SJSA1 (cell line): Measurements from ENCODE around the gene UBAP1L. TPM values are rescaled to one million over a fixed set of nuclear protein-coding genes. Genes with fewer than 3 reads are reported as not detected.
"Not testable (repeated sequence)": the region's sequence is repeated elsewhere in the genome, so short reads cannot be mapped to it uniquely, and the experiment has no call there.

Experiments
- DNase-seq, 2 experiments: peaks; one replicate each; pipeline ENCODE4 v3.0.0-alpha.2; 2015 to 2020; ENCODE audit warnings: low spot score in 2 of 2, low read depth in 1 of 2
- H3K27ac ChIP-seq: fragments of 250-450 bp; sonication (Bioruptor Pico); 2 replicates; pipeline ENCODE4 v1.5.1; 2020; ENCODE audit warnings: mild to moderate bottlenecking, moderate library complexity
- H3K27me3 ChIP-seq: fragments of 250-450 bp; sonication (Bioruptor Pico); replicated peaks from 2 replicates; pipeline ENCODE4 v1.5.1; 2020; ENCODE audit warnings: mild to moderate bottlenecking, moderate library complexity
- H3K36me3 ChIP-seq: fragments of 250-450 bp; sonication (Bioruptor Pico); 2 replicates; pipeline ENCODE4 v1.5.1; 2020; ENCODE audit warnings: mild to moderate bottlenecking
- H3K4me1 ChIP-seq: fragments of 250-450 bp; sonication (Bioruptor Pico); replicated peaks from 2 replicates; pipeline ENCODE4 v1.6.1; 2021; ENCODE audit warnings: mild to moderate bottlenecking
- H3K4me3 ChIP-seq: fragments of 250-450 bp; sonication (Bioruptor Pico); 2 replicates; pipeline ENCODE4 v1.5.1; 2020; ENCODE audit warnings: mild to moderate bottlenecking
- H3K9me3 ChIP-seq: fragments of 250-450 bp; sonication (Bioruptor Pico); replicated peaks from 2 replicates; pipeline ENCODE4 v1.5.1; 2020; ENCODE audit warnings: mild to moderate bottlenecking
- total RNA-seq: library from RNA; depleted of rRNA; stranded (reverse); fragments of >200 nt; shearing (Covaris generic); gene quantifications from 2 replicates; pipeline ENCODE4 v1.2.3, GENCODE V29; 2014

UBAP1L gene
- total RNA-seq, 1 experiment from 2014 or later: 0.87 TPM

DNA sequence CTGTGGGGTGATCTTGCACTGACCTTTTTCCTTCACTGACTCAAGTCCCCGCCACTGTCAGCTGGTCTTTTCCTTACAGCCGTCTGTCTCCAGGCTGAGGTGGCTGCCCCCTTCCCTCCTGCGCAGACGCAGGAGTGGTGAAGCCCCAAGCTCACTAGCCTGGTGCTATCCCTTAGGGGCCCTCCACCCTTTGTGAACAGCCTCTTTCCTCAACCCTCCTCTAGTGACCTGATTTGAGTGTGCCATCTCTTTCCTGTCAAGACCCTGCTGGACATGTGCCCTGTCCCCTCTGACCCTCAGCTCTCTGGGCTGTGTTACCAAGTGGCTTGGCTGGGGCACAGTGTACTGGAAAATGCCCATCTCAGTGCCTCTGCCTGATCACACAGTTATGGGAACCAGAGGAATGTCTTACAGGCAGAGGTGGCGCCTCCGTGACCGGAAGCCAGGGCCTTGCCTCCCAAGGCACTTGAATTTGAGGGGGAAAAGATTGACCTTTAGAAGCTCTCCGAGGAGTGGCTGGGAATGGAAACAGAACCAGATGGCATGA lies 29.7 kb downstream of the UBAP1L start:
- Histone ChIP-seq H3K36me3 (no peaks in the 10 kb centered on the region; the same call in 1 of the 2 replicates), H3K9me3 (no peaks in the 10 kb centered on the region), H3K4me1 (peaks cover 93% of the 10 kb centered on the region), H3K27ac (no peak overlapping the region), H3K27me3 (no peaks in the 10 kb centered on the region), H3K4me3 (no peak overlapping the region)
- no peak for DNase-seq

DNA sequence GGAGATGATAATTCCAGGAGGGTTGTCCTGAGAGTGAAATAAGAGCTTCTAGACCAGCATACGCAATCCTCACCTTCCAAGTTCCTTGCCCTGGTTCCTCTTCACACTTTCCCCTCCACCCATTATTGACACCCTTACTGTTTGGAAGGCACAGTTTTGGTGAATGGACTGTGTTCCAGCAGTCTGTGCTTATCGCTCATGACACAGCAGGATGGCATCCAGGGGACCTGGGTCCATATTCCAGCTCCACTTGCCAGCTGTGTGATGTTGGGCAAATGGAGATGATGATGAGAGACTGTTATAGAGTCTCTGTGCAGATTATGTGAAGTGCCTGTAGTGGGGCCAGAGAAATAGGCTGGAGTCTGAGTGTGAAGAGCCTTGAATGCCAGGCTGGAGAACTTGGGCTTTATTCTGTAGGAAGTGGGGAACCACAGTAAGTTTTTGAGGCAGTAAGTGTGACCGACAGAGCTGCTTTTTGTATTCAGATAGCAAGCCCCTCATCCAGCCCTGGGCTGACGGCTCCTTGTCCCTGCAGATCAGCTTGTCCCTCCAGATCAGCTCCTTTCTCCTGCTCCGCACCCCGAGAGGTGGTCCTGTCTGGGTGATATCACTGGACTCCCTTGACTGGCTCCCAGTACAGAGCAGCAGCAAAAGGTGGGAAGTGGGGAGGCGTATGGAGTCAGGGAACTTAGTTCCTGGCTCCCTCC lies 30.3 kb downstream of the UBAP1L start:
- H3K9me3 ChIP-seq: no peaks in the 10 kb centered on the region
- H3K4me3 ChIP-seq: no peak overlapping the region
- no peak overlapping the region for H3K27ac ChIP-seq
- no peaks in the 10 kb centered on the region for H3K27me3 ChIP-seq
- H3K36me3 ChIP-seq: no peaks in the 10 kb centered on the region
- DNase-seq: no peak
- peaks cover 88% of the 10 kb centered on the region for H3K4me1 ChIP-seq

- H3K27ac ChIP-seq: peak overlapping the region; percentile 17
- H3K9me3 ChIP-seq: no peaks in the 10 kb centered on the region
- peaks cover 74% of the 10 kb centered on the region for H3K4me1 ChIP-seq
- H3K4me3 ChIP-seq: no peak overlapping the region
- no peaks in the 10 kb centered on the region for H3K27me3 ChIP-seq
- peak; percentile 67 to 81 for DNase-seq
- no peaks in the 10 kb centered on the region for H3K36me3 ChIP-seq
Observed at GRCh38 chr15:65083262-65083701, 31.7 kb downstream of the UBAP1L start.

GRCh38 chr15:65082303-65082953 lies 32.6 kb downstream of the UBAP1L start:
- Histone ChIP-seq H3K9me3 (no peaks in the 10 kb centered on the region), H3K4me1 (peaks cover 66% of the 10 kb centered on the region), H3K27ac (no peak overlapping the region; the same call in 1 of the 2 replicates), H3K36me3 (no peaks in the 10 kb centered on the region), H3K27me3 (no peaks in the 10 kb centered on the region), H3K4me3 (no peak overlapping the region)
- DNase-seq: peak in 1 of 2 experiments; percentile 49

DNA sequence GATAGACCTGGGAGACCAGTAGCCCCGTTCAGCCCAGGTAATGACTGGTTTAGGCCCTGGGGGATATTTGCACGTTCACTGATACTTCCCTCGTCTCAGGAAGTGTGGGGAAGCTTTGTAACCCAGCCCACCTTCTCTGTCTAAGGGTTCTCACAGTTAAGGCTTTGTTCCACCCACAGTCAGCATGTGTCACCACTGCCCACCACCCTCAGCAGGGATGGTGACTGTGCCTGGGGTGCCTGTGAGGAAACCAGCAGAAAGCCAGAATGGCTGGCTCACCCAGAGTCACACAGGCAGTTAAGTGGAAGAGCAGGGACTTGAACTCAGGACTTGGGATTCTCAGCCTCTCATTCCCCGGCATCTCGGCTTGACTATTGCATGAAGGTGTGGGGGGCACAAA lies 33.2 kb downstream of the UBAP1L start:
- DNase-seq: no peak
- no peaks in the 10 kb centered on the region for H3K9me3 ChIP-seq
- H3K36me3 ChIP-seq: no peaks in the 10 kb centered on the region
- H3K4me1 ChIP-seq: peaks cover 59% of the 10 kb centered on the region
- H3K4me3 ChIP-seq: no peak overlapping the region
- H3K27ac ChIP-seq: no peak overlapping the region
- no peaks in the 10 kb centered on the region for H3K27me3 ChIP-seq

DNA sequence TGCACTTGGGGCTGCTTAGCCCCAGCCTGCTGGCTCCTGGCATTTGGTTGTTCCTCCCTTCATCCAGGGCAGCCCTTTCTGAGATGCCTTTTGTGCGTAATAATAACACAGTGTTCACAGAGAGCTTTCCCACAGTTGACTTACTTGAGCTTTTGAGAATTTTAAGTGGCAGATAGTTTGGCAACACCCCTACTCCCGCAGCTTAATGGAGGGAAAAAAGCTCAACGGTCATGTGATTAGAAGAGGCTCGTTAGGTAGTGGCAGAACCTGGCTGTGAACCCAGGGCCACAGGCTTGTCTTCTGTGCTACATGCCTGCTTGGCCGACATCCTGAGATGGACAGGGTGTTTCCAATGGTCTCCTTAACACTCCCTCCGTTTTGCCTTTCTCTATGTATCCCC lies 33.7 kb downstream of the UBAP1L start:
- no peaks in the 10 kb centered on the region for H3K9me3 ChIP-seq
- peaks cover 54% of the 10 kb centered on the region for H3K4me1 ChIP-seq
- no peak for DNase-seq
- no peak overlapping the region for H3K27ac ChIP-seq
- H3K4me3 ChIP-seq: no peak overlapping the region
- H3K27me3 ChIP-seq: no peaks in the 10 kb centered on the region
- H3K36me3 ChIP-seq: no peaks in the 10 kb centered on the region

- Histone ChIP-seq H3K27ac (no peak overlapping the region), H3K4me3 (no peak overlapping the region), H3K4me1 (peaks cover 37% of the 10 kb centered on the region), H3K36me3 (no peaks in the 10 kb centered on the region), H3K9me3 (no peaks in the 10 kb centered on the region), H3K27me3 (no peaks in the 10 kb centered on the region)
- no peak for DNase-seq
Observed at GRCh38 chr15:65079580-65079979, 35.4 kb downstream of the UBAP1L start.

DNA sequence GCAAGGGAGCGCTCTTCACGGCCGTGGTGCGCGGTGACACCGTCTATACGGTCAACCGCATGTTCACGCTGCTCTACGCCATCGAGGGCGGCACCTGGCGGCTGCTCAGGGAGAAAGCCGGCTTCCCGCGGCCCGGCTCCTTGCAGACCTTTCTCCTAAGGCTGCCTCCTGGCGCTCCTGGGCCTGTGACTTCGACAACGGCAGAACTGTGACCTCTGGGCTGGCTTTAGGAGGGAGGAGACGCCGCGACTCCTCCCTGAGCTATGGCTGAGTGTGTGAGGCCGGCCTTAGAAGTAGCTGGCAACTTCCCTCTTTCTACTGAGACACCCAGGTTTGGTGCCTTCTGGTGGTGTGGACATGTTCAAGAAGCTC lies 37.0 kb downstream of the UBAP1L start:
- Histone ChIP-seq H3K9me3 (no peaks in the 10 kb centered on the region), H3K4me1 (peaks cover 21% of the 10 kb centered on the region), H3K27ac (no peak overlapping the region), H3K4me3 (no peak overlapping the region), H3K27me3 (no peaks in the 10 kb centered on the region), H3K36me3 (no peaks in the 10 kb centered on the region)
- DNase-seq: no peak

DNA sequence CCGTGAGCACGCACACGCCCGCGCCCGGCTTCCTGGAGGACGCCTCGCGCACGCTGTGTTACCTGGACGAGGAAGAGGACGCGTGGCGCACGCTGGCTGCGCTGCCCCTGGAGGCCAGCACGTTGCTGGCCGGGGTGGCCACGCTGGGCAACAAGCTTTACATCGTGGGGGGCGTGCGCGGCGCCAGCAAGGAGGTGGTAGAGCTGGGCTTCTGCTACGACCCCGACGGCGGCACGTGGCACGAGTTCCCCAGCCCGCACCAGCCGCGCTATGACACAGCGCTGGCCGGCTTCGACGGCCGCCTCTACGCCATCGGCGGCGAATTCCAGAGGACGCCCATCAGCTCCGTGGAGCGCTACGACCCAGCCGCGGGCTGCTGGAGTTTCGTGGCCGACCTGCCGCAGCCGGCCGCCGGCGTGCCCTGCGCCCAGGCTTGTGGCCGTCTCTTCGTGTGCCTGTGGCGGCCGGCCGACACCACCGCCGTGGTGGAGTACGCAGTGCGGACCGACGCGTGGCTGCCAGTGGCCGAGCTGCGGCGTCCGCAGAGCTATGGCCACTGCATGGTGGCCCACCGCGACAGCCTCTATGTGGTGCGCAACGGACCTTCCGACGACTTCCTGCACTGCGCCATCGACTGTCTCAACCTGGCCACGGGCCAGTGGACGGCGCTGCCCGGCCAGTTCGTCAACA lies 37.6 kb downstream of the UBAP1L start:
- no peak for DNase-seq
- Histone ChIP-seq H3K36me3 (no peaks in the 10 kb centered on the region), H3K4me3 (no peak overlapping the region), H3K27me3 (no peaks in the 10 kb centered on the region), H3K4me1 (peaks cover 16% of the 10 kb centered on the region), H3K9me3 (no peaks in the 10 kb centered on the region), H3K27ac (no peak overlapping the region)

GRCh38 chr15:65076486-65077290 lies 38.3 kb downstream of the UBAP1L start, which contains the start of gene KBTBD13:
TSS of gene KBTBD13 (plus strand) at chr15:65076746. CDS start at chr15:65076816, 70 bp downstream.
- Histone ChIP-seq H3K9me3 (no peaks in the 10 kb centered on the region), H3K36me3 (no peaks in the 10 kb centered on the region), H3K27me3 (no peaks in the 10 kb centered on the region), H3K4me1 (peaks cover 16% of the 10 kb centered on the region), H3K27ac (no peak within 1 kb of the TSS), H3K4me3 (no peak within 1 kb of the TSS)
- no peak for DNase-seq

DNA sequence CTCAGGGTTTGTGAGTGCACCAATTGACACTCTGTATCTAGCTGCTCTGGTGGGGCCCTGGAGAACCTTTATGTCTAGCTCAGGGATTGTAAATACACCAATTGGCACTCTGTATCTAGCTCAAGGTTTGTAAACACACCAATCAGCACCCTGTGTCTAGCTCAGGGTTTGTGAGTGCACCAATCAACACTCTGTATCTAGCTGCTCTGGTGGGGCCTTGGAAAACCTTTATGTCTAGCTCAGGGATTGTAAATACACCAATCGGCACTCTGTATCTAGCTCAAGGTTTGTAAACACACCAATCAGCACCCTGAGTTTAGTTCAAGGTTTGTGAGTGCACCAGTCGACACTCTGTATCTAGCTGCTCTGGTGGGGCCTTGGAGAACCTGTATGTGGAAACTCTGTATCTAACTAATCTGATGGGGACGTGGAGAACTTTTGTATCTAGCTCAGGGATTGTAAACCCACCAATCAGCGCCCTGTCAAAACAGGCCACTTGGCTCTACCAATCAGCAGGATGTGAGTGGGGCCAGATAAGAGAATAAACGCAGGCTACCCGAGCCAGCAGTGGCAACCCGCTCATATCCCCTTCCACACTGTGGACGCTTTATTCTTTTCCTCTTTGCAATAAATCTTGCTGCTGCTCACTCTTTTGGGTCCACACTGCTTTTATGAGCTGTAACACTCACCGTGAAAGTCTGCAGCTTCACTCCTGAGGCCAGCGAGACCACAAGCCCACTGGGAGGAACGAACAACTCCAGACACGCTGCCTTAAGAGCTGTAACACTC lies 39.2 kb downstream of the UBAP1L start:
- not testable (repeated sequence) for H3K27ac ChIP-seq, H3K27me3 ChIP-seq, H3K36me3 ChIP-seq, H3K9me3 ChIP-seq, DNase-seq, H3K4me3 ChIP-seq
- peaks cover 16% of the 10 kb centered on the region for H3K4me1 ChIP-seq

- DNase-seq, H3K4me3 ChIP-seq, H3K27ac ChIP-seq, H3K36me3 ChIP-seq, H3K27me3 ChIP-seq, H3K9me3 ChIP-seq: not testable (repeated sequence)
- H3K4me1 ChIP-seq: peaks cover 23% of the 10 kb centered on the region
Observed at GRCh38 chr15:65074946-65075345, 40.1 kb downstream of the UBAP1L start.

DNA sequence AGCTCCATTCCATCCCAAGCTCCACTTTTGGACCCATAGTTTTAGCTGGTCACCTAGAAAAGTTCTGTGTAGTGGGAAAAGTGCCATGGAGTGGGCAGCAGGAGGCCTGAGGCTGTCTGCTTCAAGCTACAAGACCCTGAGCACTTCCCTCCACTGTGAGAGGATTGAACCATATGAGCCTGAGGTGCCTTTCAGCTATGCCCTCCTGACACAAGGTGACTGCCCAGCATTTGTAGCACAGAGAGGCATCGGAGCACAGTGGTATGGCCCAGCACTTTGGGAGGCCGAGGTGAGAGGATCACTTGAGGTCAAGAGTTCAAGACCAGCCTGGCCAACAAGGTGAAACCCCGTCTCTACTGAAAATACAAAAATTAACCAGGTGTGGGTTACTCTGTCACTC lies 42.4 kb downstream of the UBAP1L start:
- Histone ChIP-seq H3K27me3 (no peaks in the 10 kb centered on the region), H3K4me1 (peaks cover 46% of the 10 kb centered on the region), H3K4me3 (no peak overlapping the region), H3K9me3 (no peaks in the 10 kb centered on the region), H3K36me3 (peaks cover 2% of the 10 kb centered on the region), H3K27ac (no peak overlapping the region)
- no peak for DNase-seq
